Left renal cortex interstitium (tissue), 4 donors: ENCODE measurements around the gene CMTM1. TPM values are rescaled to one million over a fixed set of nuclear protein-coding genes. Genes with fewer than 3 reads are reported as not detected.
"Not testable (repeated sequence)": the region's sequence is repeated elsewhere in the genome, so short reads cannot be mapped to it uniquely, and the experiment has no call there.

Experiments
- DNase-seq, 4 donors: peaks; one replicate each; pipeline ENCODE4 v3.0.0-alpha.2; 2013; ENCODE audit warnings: low read depth in 4 of 4, low spot score in 2 of 4, missing footprints in 1 of 4
- polyA plus RNA-seq, 4 donors: library from polyadenylated mRNA; unstranded; fragments of 120-200 nt; gene quantifications; one replicate each; pipeline ENCODE4 v1.2.1, GENCODE V29; 2013; ENCODE audit not compliant: insufficient read length in 4 of 4

The CMTM1 gene
- polyA plus RNA-seq, 4 donors, result 4.9 to 12.0 (median 7.2) TPM

DNA sequence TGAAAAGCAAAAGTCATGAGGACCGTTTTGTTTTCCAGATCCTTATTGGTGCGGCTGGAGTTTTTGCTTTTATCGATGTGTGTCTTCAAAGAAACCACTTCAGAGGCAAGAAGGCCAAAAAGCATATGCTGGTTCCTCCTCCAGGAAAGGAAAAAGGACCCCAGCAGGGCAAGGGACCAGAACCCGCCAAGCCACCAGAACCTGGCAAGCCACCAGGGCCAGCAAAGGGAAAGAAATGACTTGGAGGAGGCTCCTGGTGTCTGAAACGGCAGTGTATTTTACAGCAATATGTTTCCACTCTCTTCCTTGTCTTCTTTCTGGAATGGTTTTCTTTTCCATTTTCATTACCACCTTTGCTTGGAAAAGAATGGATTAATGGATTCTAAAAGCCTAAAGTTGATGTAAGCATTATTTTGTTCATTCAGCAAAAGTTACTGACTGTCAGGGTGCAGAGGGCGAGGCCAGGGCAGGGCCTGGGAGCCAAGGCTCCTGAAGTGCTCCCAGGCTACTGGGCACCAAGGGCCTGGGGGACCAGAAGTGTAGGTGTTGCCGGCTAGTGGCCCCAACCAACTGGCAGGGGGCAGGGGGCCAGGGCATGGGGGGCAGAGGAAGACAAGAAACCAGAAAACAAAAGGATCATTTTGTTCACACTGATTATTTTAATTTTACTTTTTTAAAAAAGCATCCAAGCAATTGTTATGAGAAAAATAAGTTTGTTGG lies 21.8 kb downstream of the CMTM1 start:
- no peak for DNase-seq

DNA sequence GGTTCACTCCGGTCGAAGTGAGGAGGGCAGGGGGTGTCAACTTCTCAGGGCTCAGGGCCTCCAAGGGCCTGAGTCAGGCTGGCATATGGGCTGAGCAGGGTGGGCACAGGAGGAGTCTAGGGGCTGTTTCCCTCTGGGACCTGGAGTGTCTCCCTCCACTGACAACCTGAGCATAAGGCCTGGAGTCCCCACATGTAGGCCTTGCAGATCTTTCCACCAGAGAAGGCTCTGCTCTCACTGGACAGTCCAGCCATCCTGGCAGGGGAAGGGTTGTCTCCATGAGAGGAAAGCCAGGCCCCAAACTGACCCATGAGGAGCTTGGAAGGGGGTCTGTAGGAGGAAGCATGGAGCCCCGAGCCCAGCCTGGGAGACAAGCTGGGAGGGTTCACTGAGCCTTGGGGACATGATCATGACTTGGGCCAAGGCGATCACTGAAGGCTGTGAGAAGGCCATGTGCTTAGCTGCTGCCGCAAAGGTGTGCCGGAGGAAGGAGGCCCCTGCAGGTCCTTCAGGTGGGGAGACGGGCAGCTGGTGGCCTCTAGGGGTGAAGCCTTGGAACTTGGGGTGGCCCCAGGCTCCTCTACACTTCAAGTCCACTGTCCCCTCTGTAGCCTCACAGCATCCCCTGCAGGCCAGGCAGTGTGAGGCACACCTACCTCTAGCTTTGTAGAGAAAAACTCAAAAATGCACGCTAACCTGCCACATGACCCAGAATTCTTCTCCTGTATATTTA lies 22.9 kb downstream of the CMTM1 start:
- no peak for DNase-seq

DNA sequence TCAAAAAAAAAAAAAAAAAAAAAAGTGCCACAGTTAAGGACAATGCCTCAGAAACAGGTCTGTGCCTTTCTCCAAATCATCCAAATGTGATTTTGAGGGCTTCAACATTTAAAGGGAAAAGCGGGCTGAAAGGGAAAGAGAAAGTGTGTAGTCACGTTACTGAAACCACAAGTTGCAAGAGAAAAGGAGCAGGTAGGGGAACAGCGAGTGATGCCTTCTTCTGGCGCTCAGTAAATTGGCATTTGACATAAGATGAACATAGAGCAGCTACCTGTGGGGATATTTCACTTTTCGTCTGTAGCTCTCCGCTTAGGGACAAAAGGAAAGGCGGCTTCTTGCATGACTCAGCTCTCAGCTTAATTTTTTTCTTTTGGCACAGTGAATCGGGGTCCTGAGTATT lies 24.1 kb downstream of the CMTM1 start:
- DNase-seq, result no peak

DNA sequence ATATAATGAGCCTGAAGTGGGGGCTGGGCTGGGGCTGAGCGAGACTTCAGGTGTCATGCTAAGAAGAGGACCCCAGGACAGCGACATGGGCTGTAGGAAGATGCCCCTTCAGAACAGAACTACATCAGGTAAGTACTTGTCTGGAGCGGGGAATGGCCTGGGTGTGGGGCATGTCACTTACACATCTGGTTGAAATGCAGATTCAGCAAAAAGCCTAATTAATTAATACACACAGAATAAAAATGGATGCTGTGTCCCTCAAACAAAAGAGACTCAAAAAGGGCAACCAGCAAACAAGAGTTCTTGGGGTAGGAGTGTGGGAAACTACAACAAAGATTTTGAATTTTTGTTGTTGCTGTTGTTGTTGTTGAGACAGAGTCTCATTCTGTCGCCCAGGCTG lies 24.8 kb downstream of the CMTM1 start:
- no peak for DNase-seq

DNA sequence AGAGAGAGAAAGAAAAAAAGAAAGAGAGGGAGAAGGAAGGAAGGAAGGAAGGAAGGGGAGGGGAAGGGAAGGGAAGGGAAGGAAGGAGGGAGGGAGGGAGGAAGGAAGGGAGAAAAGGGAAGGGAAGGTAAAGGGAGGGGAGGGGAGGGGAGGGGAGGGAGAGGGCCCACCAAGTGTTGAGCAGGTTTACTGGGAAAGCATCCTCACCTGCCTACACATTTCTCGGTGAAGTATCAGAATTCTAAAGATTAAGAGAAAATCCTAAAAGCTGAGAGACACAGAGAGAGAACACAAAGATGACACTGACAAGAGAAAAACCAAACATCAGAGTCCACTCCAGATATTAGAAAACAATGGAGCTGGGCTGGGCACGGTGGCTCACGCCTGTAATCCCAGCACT lies 26.0 kb downstream of the CMTM1 start:
- no peak for DNase-seq

DNA sequence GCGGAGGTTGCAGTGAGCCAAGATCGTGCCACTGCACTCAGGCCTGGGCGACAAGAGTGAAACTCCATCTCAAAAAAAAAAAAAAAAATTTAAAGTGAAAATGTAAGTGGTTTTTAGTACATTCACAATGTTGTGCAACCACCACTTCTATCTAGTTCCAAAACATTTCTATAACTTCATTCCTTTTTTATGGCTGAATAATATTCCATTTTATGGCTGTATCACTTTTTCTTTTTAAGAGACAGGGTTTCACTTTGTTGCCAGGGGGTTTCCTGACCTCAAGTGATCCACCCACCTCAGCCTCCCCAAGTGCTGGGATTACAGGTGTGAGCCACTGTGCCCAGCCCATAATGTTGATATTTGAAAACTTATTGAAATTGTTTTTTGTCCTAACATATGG lies 26.6 kb downstream of the CMTM1 start:
- no peak for DNase-seq

DNA sequence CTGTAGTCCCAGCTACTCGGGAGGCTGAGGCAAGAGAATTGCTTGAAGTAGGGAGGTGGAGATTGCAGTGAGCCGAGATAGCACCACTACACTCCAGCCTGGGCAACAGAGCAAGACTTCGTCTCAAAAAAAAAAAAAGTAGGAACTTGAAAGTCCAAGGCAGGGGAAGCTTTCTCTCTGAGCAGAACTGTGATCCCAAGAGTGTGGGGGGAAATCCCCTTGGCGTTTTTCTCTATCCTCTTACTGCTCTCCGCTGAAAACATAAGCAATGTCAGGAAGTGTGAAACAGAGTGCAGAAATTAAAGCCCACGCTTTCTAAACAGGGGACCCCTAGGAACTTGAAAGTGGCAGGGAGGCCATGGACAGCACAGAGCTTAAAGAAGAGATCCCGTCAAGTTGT lies 28.5 kb downstream of the CMTM1 start:
- no peak for DNase-seq

DNA sequence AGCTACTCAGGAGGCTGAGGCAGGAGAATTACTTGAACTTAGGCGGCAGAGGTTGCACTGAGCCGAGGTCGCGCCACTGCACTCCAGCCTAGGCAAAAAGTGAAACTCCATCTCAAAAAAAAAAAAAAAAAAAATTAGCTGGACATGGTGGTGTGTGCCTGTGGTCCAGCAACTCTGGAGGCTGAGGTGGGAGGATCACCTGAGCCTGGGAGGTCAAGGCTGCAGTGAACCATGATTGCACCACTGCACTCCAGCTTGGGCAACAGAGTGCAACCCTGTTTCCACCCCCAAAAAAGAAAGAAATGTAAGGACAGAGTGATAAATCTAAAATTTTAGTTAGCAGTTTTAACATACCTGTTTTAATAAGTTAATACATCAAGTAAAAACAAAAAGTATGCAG lies 30.3 kb downstream of the CMTM1 start:
- DNase-seq, result not testable (repeated sequence)

DNA sequence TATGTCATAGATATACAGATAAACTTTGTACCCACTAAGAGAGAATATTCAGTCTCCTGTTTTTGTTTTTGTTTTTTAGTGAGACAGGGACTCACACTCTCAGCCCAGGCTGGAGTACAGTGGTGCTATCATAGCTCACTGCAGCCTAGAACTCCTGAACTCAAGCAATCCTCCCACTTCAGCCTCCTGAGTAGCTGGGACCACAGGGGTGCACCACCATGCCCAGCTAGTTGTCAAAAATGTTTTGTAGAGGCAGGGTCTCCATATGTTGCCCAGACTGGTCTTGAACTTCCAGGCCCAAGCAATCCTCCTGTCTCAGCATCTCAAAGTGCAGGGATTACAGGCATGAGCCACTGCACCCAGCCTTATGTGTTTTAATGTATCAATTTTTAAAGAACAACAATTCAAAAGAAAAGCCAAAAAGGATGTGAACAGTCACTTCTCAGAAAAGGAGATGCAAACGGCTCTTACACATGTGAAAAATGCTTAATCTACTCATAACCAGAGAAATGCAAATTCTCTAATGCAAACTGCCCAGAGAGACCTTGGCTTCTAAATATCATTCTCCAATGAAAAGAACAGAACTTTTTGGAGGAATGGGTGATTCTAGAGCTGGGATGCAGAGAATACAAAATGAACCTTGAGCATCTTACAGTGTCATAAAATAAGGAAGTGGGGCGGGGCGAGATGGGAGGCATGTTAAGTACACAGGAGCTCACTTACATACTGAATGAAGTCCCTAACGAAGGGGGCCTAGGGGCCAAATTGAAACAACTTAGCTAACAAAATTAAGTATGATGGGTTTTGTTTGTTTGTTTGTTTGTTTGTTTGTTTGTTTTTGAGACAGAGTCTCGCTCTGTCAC lies 31.0 kb downstream of the CMTM1 start:
- no peak for DNase-seq

DNA sequence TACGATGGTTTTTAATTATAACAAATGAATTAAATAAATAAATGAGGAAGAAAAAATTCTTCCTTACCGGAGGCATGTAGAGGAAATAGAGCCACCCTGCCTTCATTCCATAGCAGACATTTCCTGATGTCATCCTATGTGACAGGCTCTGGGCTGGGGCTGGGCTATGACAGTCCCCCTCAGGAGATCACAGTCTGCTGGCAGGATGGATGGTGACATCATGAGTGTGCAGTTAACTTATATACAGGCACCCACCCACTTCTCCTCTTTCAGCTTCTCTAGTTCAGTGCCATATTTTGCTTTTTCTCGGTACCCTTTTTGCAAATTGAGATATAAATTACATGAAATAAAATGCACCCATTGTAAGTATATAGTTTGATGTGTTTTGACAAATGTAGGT lies 31.9 kb downstream of the CMTM1 start:
- DNase-seq, result no peak

DNA sequence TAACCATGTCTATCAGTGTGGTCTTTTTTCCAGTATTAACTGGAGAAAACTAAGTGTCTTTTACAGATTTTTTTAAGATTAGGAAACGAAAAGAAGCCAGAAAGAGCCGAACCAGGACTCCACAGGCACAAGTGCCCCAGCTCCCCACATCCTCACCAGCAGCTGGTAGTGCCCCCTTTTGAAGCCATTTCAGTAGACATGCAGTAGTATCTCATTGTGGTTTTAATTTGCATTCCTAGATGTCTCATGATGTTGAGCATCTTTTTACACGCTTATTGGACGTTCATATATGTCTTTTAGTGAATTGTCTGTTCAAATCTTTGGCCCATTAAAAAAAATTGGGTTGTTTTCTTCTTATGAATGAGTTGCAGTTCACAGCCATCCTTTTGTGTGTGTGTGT lies 33.5 kb downstream of the CMTM1 start:
- DNase-seq, result no peak

DNA sequence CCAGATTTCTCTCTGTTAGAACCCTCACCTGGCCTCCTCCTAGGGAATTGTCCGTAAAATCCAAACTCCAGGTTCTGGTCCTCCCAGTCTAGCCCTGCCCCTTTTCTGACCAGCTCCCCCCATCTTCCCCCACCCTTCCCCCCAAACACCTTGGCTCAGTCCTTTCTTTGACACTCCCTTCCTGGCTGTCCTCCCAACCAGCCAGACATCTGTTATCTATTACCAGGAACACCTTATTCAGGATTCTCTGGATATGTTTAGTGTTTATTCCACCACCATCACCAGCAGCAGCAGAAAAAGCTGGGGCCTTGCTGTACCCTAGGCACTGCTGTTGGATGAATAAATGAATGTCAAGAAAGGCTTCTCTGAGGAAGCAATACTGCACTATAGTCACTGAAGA lies 34.2 kb downstream of the CMTM1 start:
- DNase-seq, result no peak

DNA sequence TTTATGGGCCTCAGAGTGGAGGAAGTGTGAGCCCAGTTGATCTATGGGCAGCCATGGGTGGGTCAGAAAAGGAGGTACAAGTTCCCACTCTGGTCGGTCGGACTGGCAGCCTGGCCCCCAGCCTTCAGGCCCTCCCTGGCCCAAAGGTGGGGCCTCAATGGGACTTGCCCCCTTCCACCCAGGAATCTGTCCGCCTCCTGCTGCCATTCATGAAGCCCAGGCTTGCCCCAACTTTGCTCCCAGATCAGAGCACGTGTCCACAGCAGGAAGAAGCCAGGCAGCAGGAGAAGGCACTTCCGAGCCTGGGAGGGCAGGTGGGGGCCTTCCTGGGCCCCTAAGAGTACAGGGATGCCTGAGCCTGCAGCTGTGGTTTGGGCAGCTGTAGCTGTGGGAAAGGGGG lies 35.2 kb downstream of the CMTM1 start:
- DNase-seq, result no peak

DNA sequence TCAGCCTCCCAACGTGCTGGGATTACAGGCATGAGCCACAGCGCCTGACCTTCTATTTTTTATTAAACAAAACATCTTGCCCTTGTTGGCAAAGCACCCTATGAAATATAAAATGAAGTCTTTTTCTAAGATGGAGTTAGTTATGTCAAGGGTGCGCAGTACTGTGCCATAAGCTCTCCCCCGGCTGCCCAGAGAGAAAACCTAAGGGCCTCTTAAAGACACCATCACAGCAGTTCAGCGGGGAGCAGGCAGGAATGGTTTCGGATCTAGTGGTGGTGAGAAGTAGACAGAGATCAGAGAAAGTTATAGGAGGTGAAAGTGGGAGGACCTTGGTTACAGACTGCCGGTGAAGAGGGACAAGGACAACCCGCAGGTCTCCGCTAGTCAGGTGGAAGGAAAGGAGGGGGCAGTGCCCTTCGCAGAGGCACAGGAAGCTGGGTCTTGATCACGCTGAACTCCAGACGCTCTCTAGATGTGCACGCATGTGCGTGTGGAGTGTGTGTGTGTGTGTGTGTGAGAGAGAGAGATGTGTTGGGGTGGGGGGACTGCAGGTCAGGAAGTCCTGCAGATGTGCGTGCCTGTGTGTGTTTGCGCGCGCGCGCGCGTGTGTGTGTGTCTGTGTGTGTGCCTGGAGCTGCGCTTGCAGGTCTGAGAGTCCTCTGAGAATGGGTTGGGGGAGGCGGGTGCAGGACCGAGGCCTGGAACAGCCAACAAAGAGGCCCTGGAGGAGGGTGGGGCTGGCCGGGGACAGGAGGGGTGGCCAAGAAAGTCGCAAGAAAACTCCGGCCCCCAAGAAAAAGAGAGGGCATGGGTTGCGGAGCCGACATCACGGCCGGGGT lies 37.5 kb downstream of the CMTM1 start:
- peak in 2 of 4 donors; percentile 53 to 73 for DNase-seq

DNA sequence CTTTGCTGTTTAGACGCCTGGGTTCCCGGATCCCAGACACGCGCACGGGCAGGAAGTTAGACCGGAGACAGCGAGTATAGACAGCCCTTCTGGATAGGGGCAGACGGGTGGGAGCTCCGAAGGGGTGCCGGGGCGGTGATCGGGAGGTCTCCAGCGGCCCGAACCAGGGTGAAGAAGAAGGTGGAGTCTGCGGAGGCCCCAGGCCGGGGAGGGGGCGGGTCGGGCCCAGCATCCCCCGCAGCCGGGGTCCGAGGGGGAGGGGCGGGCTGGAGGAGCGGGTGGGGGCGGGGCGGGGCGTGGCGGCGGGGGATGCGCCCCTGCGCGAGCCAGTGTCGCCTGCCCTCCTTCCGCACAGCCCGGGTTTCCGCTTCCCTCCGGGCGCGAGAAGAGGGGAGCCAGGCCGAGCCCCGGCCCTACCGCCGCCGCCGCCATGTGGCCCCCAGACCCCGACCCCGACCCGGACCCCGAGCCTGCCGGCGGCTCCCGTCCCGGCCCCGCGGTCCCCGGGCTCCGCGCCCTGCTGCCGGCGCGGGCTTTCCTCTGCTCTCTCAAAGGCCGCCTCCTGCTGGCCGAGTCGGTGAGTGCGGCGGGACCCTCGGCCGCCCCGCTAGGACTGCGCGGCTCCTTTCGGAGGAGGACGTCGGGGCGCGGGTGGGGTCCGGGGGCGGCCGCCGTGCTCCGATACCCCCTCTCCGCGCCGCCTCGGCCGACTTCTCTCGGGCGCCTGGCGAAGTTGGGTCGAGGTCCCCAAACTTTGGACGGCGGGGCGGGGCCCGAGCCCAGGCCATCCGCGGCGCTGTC lies 38.3 kb downstream of the CMTM1 start, which contains the start of gene CMTM3:
Gene CMTM3, plus strand, starts transcription at position 329 of the 801 bp plus-strand sequence. Its CDS starts 102 bp downstream, at position 431.
- DNase-seq, result peak in 2 of 4 donors; percentile 56 to 64

DNA sequence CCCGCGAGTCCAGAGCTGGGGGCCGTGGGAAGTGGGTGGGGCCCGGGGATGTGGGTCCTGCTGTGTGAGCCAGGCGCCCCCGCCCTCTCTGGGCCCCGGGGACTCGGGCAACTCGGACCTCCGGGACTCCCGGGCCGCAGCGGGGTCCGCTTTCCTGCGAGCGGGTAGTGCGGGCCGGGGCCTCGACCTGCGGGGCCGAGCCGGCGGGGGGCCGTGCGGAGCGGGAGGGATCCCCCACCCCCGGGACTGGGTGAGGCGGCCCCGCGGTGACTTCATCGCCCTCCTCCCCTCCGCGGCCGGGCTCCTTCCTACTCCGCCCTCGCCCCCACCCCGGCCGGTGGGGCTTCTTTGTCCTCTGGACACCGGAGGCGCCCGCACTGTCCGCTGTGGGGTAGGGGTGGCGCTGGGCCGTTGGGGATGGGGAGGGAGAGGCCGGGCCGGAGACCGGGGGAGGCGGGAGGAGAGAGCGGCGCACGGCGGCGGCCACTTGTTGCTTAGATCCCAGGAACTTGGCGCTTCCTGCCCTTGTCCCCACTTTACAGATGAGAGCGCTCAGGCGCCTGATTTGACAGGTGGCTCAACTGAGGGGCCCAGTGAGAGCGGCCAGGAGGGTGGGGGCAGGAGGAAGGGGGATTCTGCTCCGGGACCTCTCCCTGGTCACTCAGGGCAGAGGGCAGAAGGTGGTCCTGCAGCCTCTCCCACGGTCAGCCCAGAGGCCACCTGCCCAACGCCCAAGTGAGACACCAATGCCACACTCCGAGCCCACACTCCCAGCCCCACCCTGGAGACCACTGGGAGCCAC lies 39.1 kb downstream of the CMTM1 start:
- peak in 2 of 4 donors; percentile 26 to 28 for DNase-seq

DNA sequence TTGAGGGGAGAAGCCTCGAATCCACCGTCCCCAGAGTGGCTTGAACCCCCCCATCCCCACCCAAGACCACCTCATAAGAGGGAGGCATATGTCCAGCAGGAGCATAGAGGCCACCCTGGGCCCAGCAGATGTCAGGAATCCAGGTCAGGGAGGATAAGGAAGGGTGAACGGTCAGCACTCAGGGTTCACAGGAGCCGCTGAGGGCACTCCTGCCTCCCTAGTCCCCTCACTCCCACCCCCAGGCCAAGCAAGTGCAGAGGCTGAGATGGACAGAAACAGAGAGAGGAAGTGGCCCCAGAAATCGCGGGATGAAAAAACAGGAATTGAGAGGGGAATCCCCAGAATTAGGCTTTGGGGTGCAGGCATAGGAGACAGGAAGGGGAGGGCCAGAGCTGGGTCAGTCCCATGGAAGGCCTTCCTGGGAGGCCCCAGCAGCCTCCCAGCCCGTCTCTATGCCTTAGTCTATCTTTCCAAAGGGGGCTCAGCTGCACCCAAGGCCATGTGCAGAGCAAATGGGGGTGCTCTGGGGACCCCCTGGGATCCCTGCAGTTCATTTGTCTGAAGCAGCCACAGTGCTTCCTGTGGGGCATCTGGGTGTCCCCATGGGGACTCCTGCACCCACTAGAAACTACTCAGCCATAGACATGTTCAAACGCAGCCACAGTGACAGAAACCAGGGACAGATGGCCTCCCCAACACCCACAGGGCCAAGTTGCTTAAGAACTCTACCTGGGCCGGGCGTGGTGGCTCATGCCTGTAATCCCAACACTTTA lies 39.9 kb downstream of the CMTM1 start:
- no peak for DNase-seq
